ENCODE data around the gene OR10H3. TPM values are rescaled to one million over a fixed set of nuclear protein-coding genes. Genes with fewer than 3 reads are reported as not detected.

OR10H3 gene
- total RNA-seq, 4 donors from 2014 or later = not detected

DNA sequence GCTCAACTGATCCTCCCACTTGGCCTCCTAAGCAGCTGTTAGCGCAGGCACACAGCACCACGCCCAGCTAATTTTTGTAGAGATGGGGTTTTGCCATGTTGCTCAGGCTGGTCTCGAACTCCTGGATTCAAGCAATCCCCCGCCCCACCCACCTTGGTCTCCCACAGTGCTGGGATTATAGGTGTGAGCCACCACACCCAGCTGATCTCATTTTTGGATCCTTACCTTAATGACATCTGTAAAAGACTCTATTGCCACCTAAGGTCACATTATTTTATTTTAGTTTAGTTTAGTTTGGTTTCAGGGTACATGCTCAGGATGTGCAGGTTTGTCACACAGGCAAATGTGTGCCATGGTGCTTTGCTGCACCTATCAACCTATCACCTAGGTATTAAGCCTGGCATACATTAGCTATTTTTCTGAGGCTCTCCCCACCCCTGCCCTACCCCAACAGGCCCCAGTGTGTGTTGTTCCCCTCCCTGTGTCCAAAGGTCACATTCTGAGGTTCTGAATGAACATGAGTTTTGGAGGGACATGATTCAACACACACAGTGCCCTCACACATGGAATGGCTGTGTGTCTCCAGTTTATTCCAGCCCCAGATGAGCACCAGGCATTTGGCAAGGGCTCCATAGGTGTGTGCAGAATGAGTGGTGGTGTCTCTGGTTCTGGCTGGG, 50.9 kb downstream of the OR10H3 start:
- Histone ChIP-seq H3K36me3 (no peaks in the 10 kb centered on the region), H3K4me3 (no peak overlapping the region), H3K27ac (no peak overlapping the region), H3K4me1 (no peaks in the 10 kb centered on the region), H3K27me3 (no peaks in the 10 kb centered on the region), H3K9me3 (no peaks in the 10 kb centered on the region)
- TF ChIP-seq POLR2A (IDR thresholded peaks at IDR 0.05) = no peak
- no peak for TF ChIP-seq CTCF (IDR thresholded peaks at IDR 0.05 in 4 of 5, conservative IDR thresholded peaks at IDR 0.05 in 1 of 5)
- ATAC-seq (no peak), DNase-seq (no peak)
- intact Hi-C loops (cut with DNase I; ENCODE audit: low total_unique reads) (no loop called here), in situ Hi-C loops (cut with MboI; ENCODE audit: low sequenced_read_pairs in 4 of 4) (no loop called here)

DNA sequence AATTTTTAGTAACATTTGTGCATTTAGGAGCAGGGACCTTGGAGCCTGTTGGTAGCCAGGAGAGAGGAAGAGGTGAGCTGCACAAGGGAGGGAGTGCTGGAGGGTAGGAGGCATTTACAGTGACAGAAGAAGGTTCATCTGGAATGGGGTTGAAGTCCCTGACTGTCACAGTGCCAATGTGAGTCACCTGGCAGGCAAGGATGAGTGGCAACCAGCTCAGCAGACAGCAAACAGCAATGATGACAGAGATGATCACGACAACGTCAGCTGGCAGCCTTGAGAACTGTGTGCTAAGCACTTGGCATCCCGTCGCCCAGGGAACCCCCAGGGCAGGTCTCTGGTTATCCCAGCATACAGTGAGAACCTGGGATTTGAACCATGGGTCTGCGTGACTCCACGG, 52.3 kb downstream of the OR10H3 start:
- Histone ChIP-seq H3K27ac (no peak overlapping the region), H3K27me3 (no peaks in the 10 kb centered on the region), H3K4me3 (no peak overlapping the region), H3K4me1 (no peaks in the 10 kb centered on the region), H3K9me3 (no peaks in the 10 kb centered on the region), H3K36me3 (no peaks in the 10 kb centered on the region)
- TF ChIP-seq CTCF (IDR thresholded peaks at IDR 0.05 in 4 of 5, conservative IDR thresholded peaks at IDR 0.05 in 1 of 5) (no peak), POLR2A (IDR thresholded peaks at IDR 0.05) (no peak)
- DNase-seq (no peak), ATAC-seq (no peak)
- in situ Hi-C loops (cut with MboI; ENCODE audit: low sequenced_read_pairs in 4 of 4) = no loop called here
- intact Hi-C loops (cut with DNase I; ENCODE audit: low total_unique reads) = no loop called here

Other genes starting within 250 kb of the OR10H3 start
- under 1 TPM in 3 of 4 donors, not detected in 1; 0.24 to 0.29 (median 0.25) TPM for gene CYP4F22, start 229.5 kb upstream of the OR10H3 start, total RNA-seq
- gene CYP4F8, start 122.8 kb upstream of the OR10H3 start, total RNA-seq = not detected
- gene CYP4F3, start 97.1 kb upstream of the OR10H3 start, total RNA-seq = under 1 TPM in 3 of 4 donors, not detected in 1; 0.05 to 0.93 (median 0.68) TPM
- gene CYP4F12, start 64.9 kb upstream of the OR10H3 start, total RNA-seq = 1 to 10 TPM in 3 of 4 donors, under 1 TPM in 1; 0.71 to 2.8 (median 1.3) TPM
- gene OR10H2, start 10.0 kb upstream of the OR10H3 start, total RNA-seq = not detected
- gene OR10H5, start 49.7 kb downstream of the OR10H3 start, total RNA-seq = not detected
- not detected for gene OR10H1, start 77.7 kb downstream of the OR10H3 start, total RNA-seq
- gene CYP4F2, start 160.1 kb downstream of the OR10H3 start, total RNA-seq = under 1 TPM in 1 of 4 donors, not detected in 3; 0.98 TPM
- under 1 TPM; 0.10 to 0.86 (median 0.32) TPM for gene CYP4F11, start 196.5 kb downstream of the OR10H3 start, total RNA-seq
- gene OR10H4, start 211.0 kb downstream of the OR10H3 start, total RNA-seq = not detected

Data from gastrocnemius medialis (tissue), 4 donors.